HG03095 (cell line): Measurements from ENCODE around the gene TACR2.
A peak's percentile ranks its signal among the peaks of the same experiment; 100 is the strongest.

Experiments used
- ATAC-seq: cut with Tn5 transposase; IDR thresholded peaks from one replicate; pipeline ENCODE4 v1.9.1; 2021; ENCODE audit warnings: moderate library complexity; ENCODE audit not compliant: unreplicated experiment

Gene TACR2

GRCh38 chr10:69421611-69422308 lies 5.0 kb upstream of the TACR2 start:
- ATAC-seq: no peak

- no peak for ATAC-seq
Observed at GRCh38 chr10:69419744-69420126, 3.0 kb upstream of the TACR2 start.

- no peak for ATAC-seq
Observed at GRCh38 chr10:69419096-69419743, 2.5 kb upstream of the TACR2 start.

- no peak for ATAC-seq
Observed at GRCh38 chr10:69418052-69418752, 1.5 kb upstream of the TACR2 start.

GRCh38 chr10:69417542-69417941 lies 824 bp upstream of the TACR2 start:
- no peak for ATAC-seq

GRCh38 chr10:69415951-69416350 lies 767 bp downstream of the TACR2 start:
- ATAC-seq: no peak

GRCh38 chr10:69415049-69415448 lies 1.7 kb downstream of the TACR2 start:
- no peak for ATAC-seq

GRCh38 chr10:69414036-69415018 lies 2.4 kb downstream of the TACR2 start:
- no peak for ATAC-seq

- ATAC-seq: no peak
Observed at GRCh38 chr10:69413221-69413865, 3.4 kb downstream of the TACR2 start.

- no peak for ATAC-seq
Observed at GRCh38 chr10:69412232-69412790, 4.4 kb downstream of the TACR2 start.

- ATAC-seq: no peak
Observed at GRCh38 chr10:69411476-69411875, 5.2 kb downstream of the TACR2 start.

- no peak for ATAC-seq
Observed at GRCh38 chr10:69410487-69410886, 6.2 kb downstream of the TACR2 start.

- ATAC-seq: peak; percentile 34
Observed at GRCh38 chr10:69409968-69410367, 6.8 kb downstream of the TACR2 start.

GRCh38 chr10:69409176-69409495 lies 7.6 kb downstream of the TACR2 start:
- ATAC-seq: no peak

GRCh38 chr10:69408318-69409175 lies 8.2 kb downstream of the TACR2 start:
- ATAC-seq: peak; percentile 71

GRCh38 chr10:69407621-69408301 lies 9.0 kb downstream of the TACR2 start:
- no peak for ATAC-seq

- ATAC-seq: no peak
Observed at GRCh38 chr10:69406816-69407580, 9.7 kb downstream of the TACR2 start.

GRCh38 chr10:69406302-69406811 lies 10.4 kb downstream of the TACR2 start:
- no peak for ATAC-seq
